Esophagus squamous epithelium (tissue), 4 donors: ENCODE results near the gene LUC7L.

Experiments used
- POLR2A ChIP-seq, 4 donors: fragments of 450-650 bp; IDR thresholded peaks; one replicate each; pipeline ENCODE4 v1.6.1; 2017; ENCODE audit warnings: antibody characterized with exemption in 4 of 4, mild to moderate bottlenecking in 4 of 4, moderate library complexity in 3 of 4
- TF ChIP-seq, protein P1 (sequence below), 6 experiments: fragments of 450-650 bp in 4 of 6; fragments of 200-600 bp in 2 of 6; sonication (generic) in 2 of 6; IDR thresholded peaks; one replicate each; pipeline ENCODE4 v1.5.1; 2016 to 2019; ENCODE audit warnings: antibody characterized with exemption in 6 of 6, mild to moderate bottlenecking in 4 of 6, moderate library complexity in 4 of 6

DNA sequence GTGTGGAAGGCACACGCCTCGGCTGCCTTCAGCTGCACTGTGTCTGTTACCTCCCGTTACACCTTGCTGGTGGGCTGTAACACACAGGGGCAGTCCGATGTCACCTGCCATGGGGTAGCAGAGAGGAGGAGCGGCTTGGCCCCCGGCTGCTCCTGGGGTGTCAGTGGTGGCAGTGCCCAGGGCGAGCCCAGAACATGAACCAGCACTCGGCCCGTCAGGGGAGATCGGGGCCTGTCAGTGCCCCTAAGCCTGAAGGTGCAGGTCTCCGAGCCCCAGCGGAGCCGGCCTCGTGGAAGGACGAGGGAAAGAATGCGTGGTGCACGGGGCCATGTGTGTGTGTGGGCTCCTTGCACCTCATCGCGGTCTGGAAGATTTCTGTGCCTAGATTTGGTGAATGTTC lies 31.1 kb upstream of the LUC7L start:
- TF ChIP-seq, protein P1, sequence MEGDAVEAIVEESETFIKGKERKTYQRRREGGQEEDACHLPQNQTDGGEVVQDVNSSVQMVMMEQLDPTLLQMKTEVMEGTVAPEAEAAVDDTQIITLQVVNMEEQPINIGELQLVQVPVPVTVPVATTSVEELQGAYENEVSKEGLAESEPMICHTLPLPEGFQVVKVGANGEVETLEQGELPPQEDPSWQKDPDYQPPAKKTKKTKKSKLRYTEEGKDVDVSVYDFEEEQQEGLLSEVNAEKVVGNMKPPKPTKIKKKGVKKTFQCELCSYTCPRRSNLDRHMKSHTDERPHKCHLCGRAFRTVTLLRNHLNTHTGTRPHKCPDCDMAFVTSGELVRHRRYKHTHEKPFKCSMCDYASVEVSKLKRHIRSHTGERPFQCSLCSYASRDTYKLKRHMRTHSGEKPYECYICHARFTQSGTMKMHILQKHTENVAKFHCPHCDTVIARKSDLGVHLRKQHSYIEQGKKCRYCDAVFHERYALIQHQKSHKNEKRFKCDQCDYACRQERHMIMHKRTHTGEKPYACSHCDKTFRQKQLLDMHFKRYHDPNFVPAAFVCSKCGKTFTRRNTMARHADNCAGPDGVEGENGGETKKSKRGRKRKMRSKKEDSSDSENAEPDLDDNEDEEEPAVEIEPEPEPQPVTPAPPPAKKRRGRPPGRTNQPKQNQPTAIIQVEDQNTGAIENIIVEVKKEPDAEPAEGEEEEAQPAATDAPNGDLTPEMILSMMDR (IDR thresholded peaks at IDR 0.05) = no peak
- no peak for TF ChIP-seq POLR2A (IDR thresholded peaks at IDR 0.05)
